GM23338 (cell line): Measurements from ENCODE around the gene SPNS3.

ENCODE experiments used
- CREB1 ChIP-seq: fragments of 250-450 bp; sonication (Bioruptor Pico); IDR thresholded peaks from 2 replicates; pipeline ENCODE4 v1.5.0; 2020; ENCODE audit warnings: low read depth, mild to moderate bottlenecking, moderate library complexity
- EZH2 ChIP-seq: fragments of 200-600 bp; sonication (generic); IDR thresholded peaks from one replicate; pipeline ENCODE4 v1.8.0; 2017; ENCODE audit warnings: antibody characterized with exemption, mild to moderate bottlenecking, low read depth; ENCODE audit not compliant: unreplicated experiment
- EZH2phosphoT487 ChIP-seq: fragments of 200-600 bp; sonication (generic); IDR thresholded peaks from one replicate; pipeline ENCODE4 v1.8.1; 2018; ENCODE audit warnings: antibody characterized with exemption; ENCODE audit not compliant: unreplicated experiment
- POLR2AphosphoS5 ChIP-seq: IDR thresholded peaks from 2 replicates; pipeline ENCODE4 v1.6.1; 2016; ENCODE audit warnings: antibody characterized with exemption, low read depth
- ZNF114 ChIP-seq: fragments of 250-450 bp; sonication (Bioruptor Pico); IDR thresholded peaks from 2 replicates; pipeline ENCODE4 v1.5.0; 2020; ENCODE audit warnings: mild to moderate bottlenecking, moderate library complexity
- ZNF331 ChIP-seq: fragments of 250-450 bp; sonication (Bioruptor Pico); IDR thresholded peaks from 2 replicates; pipeline ENCODE4 v1.5.0; 2020; ENCODE audit warnings: low read depth, mild to moderate bottlenecking, moderate library complexity
- TF ChIP-seq, protein P1 (sequence below), 2 experiments: fragments of 200-600 bp in 1 of 2; sonication (generic) in 1 of 2; conservative IDR thresholded peaks; 2 replicates each; pipeline versions ENCODE4 v1.5.1 to v1.6.1; 2016 to 2017; ENCODE audit warnings: antibody characterized with exemption in 2 of 2, low read depth in 2 of 2, mild to moderate bottlenecking in 2 of 2, moderate library complexity in 1 of 2
- TF ChIP-seq, protein P2 (sequence below): IDR thresholded peaks from one replicate; pipeline ENCODE4 v1.6.1; 2018; ENCODE audit warnings: antibody characterized with exemption; ENCODE audit not compliant: unreplicated experiment
- TF ChIP-seq, protein P3 (sequence below): IDR thresholded peaks from 2 replicates; pipeline ENCODE4 v1.6.1; 2016; ENCODE audit warnings: antibody characterized with exemption

DNA sequence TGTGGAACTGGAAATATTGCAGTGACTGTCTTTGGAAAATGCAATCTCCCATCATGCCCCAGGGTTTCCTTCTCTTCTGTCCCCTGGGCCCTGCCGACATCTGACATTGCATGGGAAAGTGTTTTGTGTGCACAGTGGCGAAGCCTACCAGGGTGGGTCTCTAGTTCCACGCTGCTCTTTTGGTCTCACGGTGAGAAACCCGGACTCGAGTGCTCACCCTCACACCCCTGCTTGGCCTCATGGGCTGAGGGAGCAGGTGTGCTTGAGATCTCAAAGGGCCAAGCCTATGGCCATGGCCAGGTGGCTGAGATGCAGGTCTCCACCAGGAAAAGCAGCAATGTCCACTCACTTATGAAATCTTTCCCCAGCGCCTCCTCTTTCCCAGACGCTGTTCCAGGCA, 32.0 kb downstream of the SPNS3 start:
- TF ChIP-seq, protein P1, sequence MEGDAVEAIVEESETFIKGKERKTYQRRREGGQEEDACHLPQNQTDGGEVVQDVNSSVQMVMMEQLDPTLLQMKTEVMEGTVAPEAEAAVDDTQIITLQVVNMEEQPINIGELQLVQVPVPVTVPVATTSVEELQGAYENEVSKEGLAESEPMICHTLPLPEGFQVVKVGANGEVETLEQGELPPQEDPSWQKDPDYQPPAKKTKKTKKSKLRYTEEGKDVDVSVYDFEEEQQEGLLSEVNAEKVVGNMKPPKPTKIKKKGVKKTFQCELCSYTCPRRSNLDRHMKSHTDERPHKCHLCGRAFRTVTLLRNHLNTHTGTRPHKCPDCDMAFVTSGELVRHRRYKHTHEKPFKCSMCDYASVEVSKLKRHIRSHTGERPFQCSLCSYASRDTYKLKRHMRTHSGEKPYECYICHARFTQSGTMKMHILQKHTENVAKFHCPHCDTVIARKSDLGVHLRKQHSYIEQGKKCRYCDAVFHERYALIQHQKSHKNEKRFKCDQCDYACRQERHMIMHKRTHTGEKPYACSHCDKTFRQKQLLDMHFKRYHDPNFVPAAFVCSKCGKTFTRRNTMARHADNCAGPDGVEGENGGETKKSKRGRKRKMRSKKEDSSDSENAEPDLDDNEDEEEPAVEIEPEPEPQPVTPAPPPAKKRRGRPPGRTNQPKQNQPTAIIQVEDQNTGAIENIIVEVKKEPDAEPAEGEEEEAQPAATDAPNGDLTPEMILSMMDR (conservative IDR thresholded peaks at IDR 0.05; ENCODE audit: low read depth in 2 of 2): no peak
- no peak for TF ChIP-seq EZH2phosphoT487
- no peak for TF ChIP-seq ZNF331 (CRISPR knock-in tag)
- no peak for TF ChIP-seq EZH2
- TF ChIP-seq, protein P2, sequence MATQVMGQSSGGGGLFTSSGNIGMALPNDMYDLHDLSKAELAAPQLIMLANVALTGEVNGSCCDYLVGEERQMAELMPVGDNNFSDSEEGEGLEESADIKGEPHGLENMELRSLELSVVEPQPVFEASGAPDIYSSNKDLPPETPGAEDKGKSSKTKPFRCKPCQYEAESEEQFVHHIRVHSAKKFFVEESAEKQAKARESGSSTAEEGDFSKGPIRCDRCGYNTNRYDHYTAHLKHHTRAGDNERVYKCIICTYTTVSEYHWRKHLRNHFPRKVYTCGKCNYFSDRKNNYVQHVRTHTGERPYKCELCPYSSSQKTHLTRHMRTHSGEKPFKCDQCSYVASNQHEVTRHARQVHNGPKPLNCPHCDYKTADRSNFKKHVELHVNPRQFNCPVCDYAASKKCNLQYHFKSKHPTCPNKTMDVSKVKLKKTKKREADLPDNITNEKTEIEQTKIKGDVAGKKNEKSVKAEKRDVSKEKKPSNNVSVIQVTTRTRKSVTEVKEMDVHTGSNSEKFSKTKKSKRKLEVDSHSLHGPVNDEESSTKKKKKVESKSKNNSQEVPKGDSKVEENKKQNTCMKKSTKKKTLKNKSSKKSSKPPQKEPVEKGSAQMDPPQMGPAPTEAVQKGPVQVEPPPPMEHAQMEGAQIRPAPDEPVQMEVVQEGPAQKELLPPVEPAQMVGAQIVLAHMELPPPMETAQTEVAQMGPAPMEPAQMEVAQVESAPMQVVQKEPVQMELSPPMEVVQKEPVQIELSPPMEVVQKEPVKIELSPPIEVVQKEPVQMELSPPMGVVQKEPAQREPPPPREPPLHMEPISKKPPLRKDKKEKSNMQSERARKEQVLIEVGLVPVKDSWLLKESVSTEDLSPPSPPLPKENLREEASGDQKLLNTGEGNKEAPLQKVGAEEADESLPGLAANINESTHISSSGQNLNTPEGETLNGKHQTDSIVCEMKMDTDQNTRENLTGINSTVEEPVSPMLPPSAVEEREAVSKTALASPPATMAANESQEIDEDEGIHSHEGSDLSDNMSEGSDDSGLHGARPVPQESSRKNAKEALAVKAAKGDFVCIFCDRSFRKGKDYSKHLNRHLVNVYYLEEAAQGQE: no peak
- TF ChIP-seq ZNF114 (CRISPR knock-in tag): no peak
- TF ChIP-seq POLR2AphosphoS5: no peak
- TF ChIP-seq CREB1: no peak
- TF ChIP-seq, protein P3, sequence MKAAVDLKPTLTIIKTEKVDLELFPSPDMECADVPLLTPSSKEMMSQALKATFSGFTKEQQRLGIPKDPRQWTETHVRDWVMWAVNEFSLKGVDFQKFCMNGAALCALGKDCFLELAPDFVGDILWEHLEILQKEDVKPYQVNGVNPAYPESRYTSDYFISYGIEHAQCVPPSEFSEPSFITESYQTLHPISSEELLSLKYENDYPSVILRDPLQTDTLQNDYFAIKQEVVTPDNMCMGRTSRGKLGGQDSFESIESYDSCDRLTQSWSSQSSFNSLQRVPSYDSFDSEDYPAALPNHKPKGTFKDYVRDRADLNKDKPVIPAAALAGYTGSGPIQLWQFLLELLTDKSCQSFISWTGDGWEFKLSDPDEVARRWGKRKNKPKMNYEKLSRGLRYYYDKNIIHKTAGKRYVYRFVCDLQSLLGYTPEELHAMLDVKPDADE: no peak
